WTC11 (cell line): Measurements from ENCODE around the gene LIMS2. TPM values are rescaled to one million over a fixed set of nuclear protein-coding genes. Genes with fewer than 3 reads are reported as not detected.

ENCODE experiments used
- ATAC-seq: fragments of 200-7000 bp; cut with Tn5 transposase; 2 replicates; pipeline ENCODE4 v1.10.0; 2021; ENCODE audit warnings: mild to moderate bottlenecking, moderate library complexity
- CTCF ChIA-PET: fragments of 300-600 bp; sonication (Branson Sonifier 250); formaldehyde crosslinking; loops from one replicate; lab custom pipeline; 2021; ENCODE audit warnings: antibody characterized with exemption; lab: Charles Lee
- POLR2A ChIA-PET: fragments of 350-600 bp; sonication (Branson Sonifier 250); formaldehyde crosslinking; loops from one replicate; lab custom pipeline; 2021; ENCODE audit warnings: antibody characterized with exemption; lab: Charles Lee
- DNase-seq: peaks from one replicate; pipeline ENCODE4 v3.0.0; 2021; ENCODE audit warnings: low spot score
- H3K27ac Mint-ChIP-seq: 2 replicates; pipeline ENCODE4 v1.8.0; 2021; ENCODE audit warnings: mixed read lengths
- H3K27me3 Mint-ChIP-seq: 2 replicates; pipeline ENCODE4 v1.8.0; 2021; ENCODE audit warnings: low read depth, mild to moderate bottlenecking, moderate library complexity, mixed read lengths
- H3K36me3 Mint-ChIP-seq: 2 replicates; pipeline ENCODE4 v1.8.0; 2021; ENCODE audit warnings: mixed read lengths
- H3K4me1 Mint-ChIP-seq: 2 replicates; pipeline ENCODE4 v1.8.0; 2022; ENCODE audit warnings: mixed read lengths
- H3K4me3 Mint-ChIP-seq: 2 replicates; pipeline ENCODE4 v1.8.0; 2021; ENCODE audit warnings: mild to moderate bottlenecking, moderate library complexity, mixed read lengths
- H3K9me3 Mint-ChIP-seq: 2 replicates; pipeline ENCODE4 v1.8.0; 2021; ENCODE audit warnings: mixed read lengths
- CDX4 ChIP-seq: fragments of 250-450 bp; sonication (Bioruptor Pico); IDR thresholded peaks from 2 replicates; pipeline ENCODE4 v1.9.0; 2021; ENCODE audit warnings: moderate library complexity, mild to moderate bottlenecking, inconsistent platforms, borderline replicate concordance
- FOXJ3 ChIP-seq: sonication (generic); formaldehyde crosslinking; IDR thresholded peaks from 2 replicates; pipeline ENCODE4 v1.9.0; 2021; ENCODE audit warnings: missing genetic modification reagents, mild to moderate bottlenecking, borderline replicate concordance
- FOXP4 ChIP-seq: sonication (generic); formaldehyde crosslinking; IDR thresholded peaks from 2 replicates; pipeline ENCODE4 v1.8.0; 2022; ENCODE audit warnings: mild to moderate bottlenecking, missing genetic modification reagents
- GABPB1 ChIP-seq: sonication (generic); formaldehyde crosslinking; IDR thresholded peaks from 2 replicates; pipeline ENCODE4 v1.8.1; 2023; ENCODE audit warnings: mild to moderate bottlenecking, missing genetic modification reagents
- GRHL2 ChIP-seq: fragments of 250-450 bp; sonication (Bioruptor Pico); IDR thresholded peaks from 2 replicates; pipeline ENCODE4 v1.8.0; 2022; ENCODE audit warnings: mild to moderate bottlenecking, moderate library complexity; ENCODE audit not compliant: insufficient replicate concordance, severe bottlenecking
- GTF2I ChIP-seq: fragments of 250-450 bp; sonication (Bioruptor Pico); conservative IDR thresholded peaks from 2 replicates; pipeline ENCODE4 v1.4.0; 2021; ENCODE audit warnings: mild to moderate bottlenecking
- HMGXB4 ChIP-seq: sonication (generic); formaldehyde crosslinking; IDR thresholded peaks from 2 replicates; pipeline ENCODE4 v1.8.1; 2023; ENCODE audit warnings: mild to moderate bottlenecking, moderate library complexity, missing genetic modification reagents
- MAX ChIP-seq: sonication (generic); formaldehyde crosslinking; IDR thresholded peaks from 2 replicates; pipeline ENCODE4 v1.8.0; 2022; ENCODE audit warnings: mild to moderate bottlenecking, missing genetic modification reagents
- MYBL2 ChIP-seq: sonication (generic); formaldehyde crosslinking; IDR thresholded peaks from 2 replicates; pipeline ENCODE4 v1.8.1; 2023; ENCODE audit warnings: mild to moderate bottlenecking, moderate library complexity, missing genetic modification reagents
- NFATC4 ChIP-seq: fragments of 250-450 bp; sonication (Bioruptor Pico); IDR thresholded peaks from 2 replicates; pipeline ENCODE4 v1.9.0; 2021; ENCODE audit warnings: mild to moderate bottlenecking
- PREB ChIP-seq: sonication (generic); formaldehyde crosslinking; IDR thresholded peaks from 2 replicates; pipeline ENCODE4 v1.8.1; 2022; ENCODE audit warnings: mild to moderate bottlenecking, missing genetic modification reagents, moderate library complexity, borderline replicate concordance
- PRRX2 ChIP-seq: fragments of 250-450 bp; sonication (Bioruptor Pico); IDR thresholded peaks from 2 replicates; pipeline ENCODE4 v1.8.0; 2021; ENCODE audit warnings: mild to moderate bottlenecking
- RORB ChIP-seq: fragments of 250-450 bp; sonication (Bioruptor Pico); IDR thresholded peaks from 2 replicates; pipeline ENCODE4 v1.9.0; 2021; ENCODE audit warnings: mild to moderate bottlenecking
- SMAD3 ChIP-seq: sonication (generic); formaldehyde crosslinking; IDR thresholded peaks from 2 replicates; pipeline ENCODE4 v1.8.0; 2022; ENCODE audit warnings: missing genetic modification reagents, mild to moderate bottlenecking, borderline replicate concordance
- SP1 ChIP-seq: sonication (generic); formaldehyde crosslinking; conservative IDR thresholded peaks from 2 replicates; pipeline ENCODE4 v1.8.1; 2022; ENCODE audit warnings: missing genetic modification reagents
- ZNF263 ChIP-seq: sonication (generic); formaldehyde crosslinking; IDR thresholded peaks from 2 replicates; pipeline ENCODE4 v1.8.1; 2022; ENCODE audit warnings: low read depth, mild to moderate bottlenecking, moderate library complexity, missing genetic modification reagents
- ZNF317 ChIP-seq: sonication (generic); formaldehyde crosslinking; IDR thresholded peaks from 2 replicates; pipeline ENCODE4 v1.8.1; 2023; ENCODE audit warnings: low read depth, mild to moderate bottlenecking, moderate library complexity, missing genetic modification reagents, borderline replicate concordance
- ZNF425 ChIP-seq: fragments of 250-450 bp; sonication (Bioruptor Pico); conservative IDR thresholded peaks from 2 replicates; pipeline ENCODE4 v1.9.0; 2021; ENCODE audit warnings: mild to moderate bottlenecking
- total RNA-seq: library from RNA; stranded (reverse); gene quantifications from 3 replicates; pipeline ENCODE4 v1.2.3, GENCODE V29; 2021

Gene LIMS2
- total RNA-seq, 1 experiment from 2014 or later: 2.4 TPM

GRCh38 chr2:127679680-127680361 lies 4.5 kb upstream of the LIMS2 start:
- POLR2A ChIA-PET: no interaction called here
- H3K9me3 Mint-ChIP-seq: no peaks in the 10 kb centered on the region
- TF ChIP-seq MAX (no peak), NFATC4 (no peak), PREB (no peak), SMAD3 (CRISPR knock-in tag) (no peak), CDX4 (CRISPR knock-in tag) (no peak), FOXJ3 (CRISPR knock-in tag) (no peak), ZNF425 (CRISPR knock-in tag) (no peak), HMGXB4 (CRISPR knock-in tag) (no peak), MYBL2 (CRISPR knock-in tag) (no peak), FOXP4 (CRISPR knock-in tag) (no peak), RORB (CRISPR knock-in tag) (no peak), GRHL2 (CRISPR knock-in tag) (no peak), GABPB1 (CRISPR knock-in tag) (no peak), ZNF263 (CRISPR knock-in tag) (no peak), GTF2I (CRISPR knock-in tag) (no peak)
- peaks cover 35% of the 10 kb centered on the region for H3K27me3 Mint-ChIP-seq
- ATAC-seq (no peak), DNase-seq (no peak)
- CTCF ChIA-PET: interaction anchor here (1.0 to 2.2 kb wide), 4 partner anchors 16 to 89 kb away, joined by 3 to 11 read pairs (median 8); no protein-coding TSS in a partner anchor
- no peak overlapping the region for H3K4me3 Mint-ChIP-seq
- H3K36me3 Mint-ChIP-seq: no peaks in the 10 kb centered on the region
- peaks cover 6% of the 10 kb centered on the region for H3K4me1 Mint-ChIP-seq
- H3K27ac Mint-ChIP-seq: no peak overlapping the region

GRCh38 chr2:127678991-127679390 lies 3.7 kb upstream of the LIMS2 start:
- POLR2A ChIA-PET: no interaction called here
- peaks cover 43% of the 10 kb centered on the region for H3K27me3 Mint-ChIP-seq

More at GRCh38 chr2:127678991-127679390, 3.7 kb upstream of the LIMS2 start:
- Mint-ChIP-seq H3K4me1 (peaks cover 9% of the 10 kb centered on the region), H3K4me3 (no peak overlapping the region), H3K36me3 (no peaks in the 10 kb centered on the region)
- no peak for DNase-seq
- TF ChIP-seq CDX4 (CRISPR knock-in tag) (no peak), SP1 (no peak), FOXJ3 (CRISPR knock-in tag) (no peak), PRRX2 (no peak), ZNF317 (no peak)
- TF ChIP-seq, all 79 proteins: peak for 0
- ATAC-seq: no peak
- no peaks in the 10 kb centered on the region for H3K9me3 Mint-ChIP-seq
- CTCF ChIA-PET: interaction anchor here (0.6 to 1.8 kb wide), 2 partner anchors 88 to 384 kb away, joined by 4 to 7 read pairs; no protein-coding TSS in a partner anchor
- H3K27ac Mint-ChIP-seq: no peak overlapping the region
